Measurements from ENCODE around the gene DOCK1.

DNA sequence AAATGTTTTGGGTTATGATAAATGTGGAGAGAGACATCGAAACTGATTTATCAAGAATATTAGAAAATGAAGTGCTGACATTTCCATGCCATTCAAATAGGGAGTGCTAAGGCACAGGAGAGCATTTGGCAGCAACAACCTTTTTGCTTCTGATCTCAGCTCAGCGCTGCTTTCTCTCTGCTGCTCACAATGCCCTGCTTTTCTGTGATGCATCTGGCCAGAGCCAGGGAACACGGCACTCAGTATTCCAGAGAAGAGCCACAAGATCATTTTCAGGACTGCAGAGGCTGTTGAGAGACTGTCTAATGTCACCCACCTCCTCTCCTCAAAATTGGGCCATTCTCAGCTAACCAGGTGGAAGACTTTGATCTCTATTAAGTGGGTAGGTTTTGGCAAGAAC lies 263.0 kb downstream of the DOCK1 start:
- TF ChIP-seq, protein P1, sequence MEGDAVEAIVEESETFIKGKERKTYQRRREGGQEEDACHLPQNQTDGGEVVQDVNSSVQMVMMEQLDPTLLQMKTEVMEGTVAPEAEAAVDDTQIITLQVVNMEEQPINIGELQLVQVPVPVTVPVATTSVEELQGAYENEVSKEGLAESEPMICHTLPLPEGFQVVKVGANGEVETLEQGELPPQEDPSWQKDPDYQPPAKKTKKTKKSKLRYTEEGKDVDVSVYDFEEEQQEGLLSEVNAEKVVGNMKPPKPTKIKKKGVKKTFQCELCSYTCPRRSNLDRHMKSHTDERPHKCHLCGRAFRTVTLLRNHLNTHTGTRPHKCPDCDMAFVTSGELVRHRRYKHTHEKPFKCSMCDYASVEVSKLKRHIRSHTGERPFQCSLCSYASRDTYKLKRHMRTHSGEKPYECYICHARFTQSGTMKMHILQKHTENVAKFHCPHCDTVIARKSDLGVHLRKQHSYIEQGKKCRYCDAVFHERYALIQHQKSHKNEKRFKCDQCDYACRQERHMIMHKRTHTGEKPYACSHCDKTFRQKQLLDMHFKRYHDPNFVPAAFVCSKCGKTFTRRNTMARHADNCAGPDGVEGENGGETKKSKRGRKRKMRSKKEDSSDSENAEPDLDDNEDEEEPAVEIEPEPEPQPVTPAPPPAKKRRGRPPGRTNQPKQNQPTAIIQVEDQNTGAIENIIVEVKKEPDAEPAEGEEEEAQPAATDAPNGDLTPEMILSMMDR (IDR thresholded peaks at IDR 0.05; ENCODE audit: low read depth, low read length), result no peak
- TF ChIP-seq MYC (IDR thresholded peaks at IDR 0.05; ENCODE audit: low read depth, low read length) (no peak), POLR2A (IDR thresholded peaks at IDR 0.05; ENCODE audit: extremely low read depth, insufficient read length) (no peak)

Data from NB4 (cell line).